GM23338 (cell line): ENCODE measurements around the gene EFNB2. TPM values are rescaled to one million over a fixed set of nuclear protein-coding genes. Genes with fewer than 3 reads are reported as not detected.

ENCODE experiments used
- ATAC-seq: fragments of 200-7000 bp; cut with Tn5 transposase; 3 replicates; pipeline ENCODE4 v1.9.1; 2020
- DNase-seq: peaks from one replicate; pipeline ENCODE4 v3.0.0-alpha.2; 2015; ENCODE audit warnings: low spot score
- H2AFZ ChIP-seq: fragments of 200-600 bp; sonication (generic); 2 replicates; pipeline ENCODE4 v1.8.0; 2016; ENCODE audit warnings: antibody characterized with exemption, mild to moderate bottlenecking, moderate library complexity
- H3F3A ChIP-seq: fragments of 200-600 bp; sonication (generic); replicated peaks from 2 replicates; pipeline ENCODE4 v1.8.0; 2017; ENCODE audit warnings: antibody characterized with exemption, mixed run types, low read depth
- H3K27ac ChIP-seq: fragments of 200-600 bp; sonication (generic); 2 replicates; pipeline ENCODE4 v1.6.1; 2016; ENCODE audit warnings: low read depth
- H3K27me3 ChIP-seq: fragments of 200-600 bp; sonication (generic); 2 replicates; pipeline ENCODE4 v1.8.0; 2016; ENCODE audit warnings: mild to moderate bottlenecking, mixed run types, moderate library complexity; ENCODE audit not compliant: insufficient read depth
- H3K36me3 ChIP-seq: fragments of 200-600 bp; sonication (generic); 2 replicates; pipeline ENCODE4 v1.8.0; 2016; ENCODE audit warnings: mild to moderate bottlenecking; ENCODE audit not compliant: insufficient read depth
- H3K4me1 ChIP-seq: fragments of 200-600 bp; sonication (generic); 2 replicates; pipeline ENCODE4 v1.8.0; 2016; ENCODE audit warnings: mild to moderate bottlenecking, moderate library complexity; ENCODE audit not compliant: insufficient read depth
- H3K4me2 ChIP-seq: fragments of 200-600 bp; sonication (generic); 2 replicates; pipeline ENCODE4 v1.7.1; 2017; ENCODE audit warnings: mixed run types
- H3K4me3 ChIP-seq: fragments of 200-600 bp; sonication (generic); 2 replicates; pipeline ENCODE4 v1.6.1; 2016; ENCODE audit warnings: mixed run types
- H3K79me2 ChIP-seq: fragments of 200-600 bp; sonication (generic); replicated peaks from 2 replicates; pipeline ENCODE4 v1.8.0; 2017; ENCODE audit warnings: mild to moderate bottlenecking; ENCODE audit not compliant: insufficient read depth
- H3K9me2 ChIP-seq: fragments of 200-600 bp; sonication (generic); 2 replicates; pipeline ENCODE4 v1.8.0; 2017; ENCODE audit not compliant: insufficient read depth
- H4K20me1 ChIP-seq: fragments of 200-600 bp; sonication (generic); replicated peaks from 2 replicates; pipeline ENCODE4 v1.8.0; 2017; ENCODE audit warnings: mild to moderate bottlenecking; ENCODE audit not compliant: insufficient read depth
- H3K27ac Mint-ChIP-seq: 2 replicates; pipeline ENCODE4 v1.8.0; 2020; ENCODE audit warnings: inconsistent platforms, mild to moderate bottlenecking, moderate library complexity, mixed read lengths
- H3K27me3 Mint-ChIP-seq: 3 replicates; pipeline ENCODE4 v1.8.0; 2022; ENCODE audit warnings: low read depth, mild to moderate bottlenecking, moderate library complexity, mixed read lengths, inconsistent platforms; ENCODE audit not compliant: insufficient read depth, poor library complexity
- H3K36me3 Mint-ChIP-seq: 3 replicates; pipeline ENCODE4 v1.8.0; 2021; ENCODE audit warnings: low read depth, mild to moderate bottlenecking, inconsistent platforms, moderate library complexity, mixed read lengths
- H3K4me1 Mint-ChIP-seq: 3 replicates; pipeline ENCODE4 v1.8.0; 2020; ENCODE audit warnings: mild to moderate bottlenecking, inconsistent platforms, mixed read lengths
- H3K4me3 Mint-ChIP-seq: 3 replicates; pipeline ENCODE4 v1.8.0; 2021; ENCODE audit warnings: moderate library complexity, mild to moderate bottlenecking, inconsistent platforms, mixed read lengths
- H3K9me3 Mint-ChIP-seq: 3 replicates; pipeline ENCODE4 v1.8.0; 2020; ENCODE audit warnings: moderate library complexity, mild to moderate bottlenecking, inconsistent platforms, mixed read lengths
- CREB1 ChIP-seq: fragments of 250-450 bp; sonication (Bioruptor Pico); IDR thresholded peaks from 2 replicates; pipeline ENCODE4 v1.5.0; 2020; ENCODE audit warnings: low read depth, mild to moderate bottlenecking, moderate library complexity
- EZH2 ChIP-seq: fragments of 200-600 bp; sonication (generic); IDR thresholded peaks from one replicate; pipeline ENCODE4 v1.8.0; 2017; ENCODE audit warnings: antibody characterized with exemption, mild to moderate bottlenecking, low read depth; ENCODE audit not compliant: unreplicated experiment
- NANOG ChIP-seq: IDR thresholded peaks from 2 replicates; pipeline ENCODE4 v1.6.1; 2016; ENCODE audit warnings: antibody characterized with exemption, borderline replicate concordance
- POLR2AphosphoS5 ChIP-seq: IDR thresholded peaks from 2 replicates; pipeline ENCODE4 v1.6.1; 2016; ENCODE audit warnings: antibody characterized with exemption, low read depth
- STAT1 ChIP-seq: IDR thresholded peaks from one replicate; pipeline ENCODE4 v1.6.1; 2016; ENCODE audit warnings: antibody characterized with exemption; ENCODE audit not compliant: unreplicated experiment
- ZNF114 ChIP-seq: fragments of 250-450 bp; sonication (Bioruptor Pico); IDR thresholded peaks from 2 replicates; pipeline ENCODE4 v1.5.0; 2020; ENCODE audit warnings: mild to moderate bottlenecking, moderate library complexity
- ZNF331 ChIP-seq: fragments of 250-450 bp; sonication (Bioruptor Pico); IDR thresholded peaks from 2 replicates; pipeline ENCODE4 v1.5.0; 2020; ENCODE audit warnings: low read depth, mild to moderate bottlenecking, moderate library complexity
- polyA plus RNA-seq: library from polyadenylated mRNA; unstranded; fragments of >200 nt; fragmentation: Nextera tagmentation; extraction: Ambion mirVana; gene quantifications from 2 replicates; pipeline ENCODE4 v1.2.1, GENCODE V29; 2016
- total RNA-seq: library from RNA; depleted of rRNA; stranded (reverse); fragments of >200 nt; shearing (Covaris generic); gene quantifications from 2 replicates; pipeline ENCODE4 v1.2.3, GENCODE V29; 2014
- TF ChIP-seq, protein P1 (sequence below): IDR thresholded peaks from one replicate; pipeline ENCODE4 v1.6.1; 2018; ENCODE audit warnings: antibody characterized with exemption; ENCODE audit not compliant: unreplicated experiment
- TF ChIP-seq, protein P2 (sequence below), 2 experiments: fragments of 200-600 bp in 1 of 2; sonication (generic) in 1 of 2; conservative IDR thresholded peaks; 2 replicates each; pipeline versions ENCODE4 v1.5.1 to v1.6.1; 2016 to 2017; ENCODE audit warnings: antibody characterized with exemption in 2 of 2, low read depth in 2 of 2, mild to moderate bottlenecking in 2 of 2, moderate library complexity in 1 of 2
- TF ChIP-seq, protein P3 (sequence below): fragments of 250-450 bp; sonication (Bioruptor Pico); IDR thresholded peaks from 2 replicates; pipeline ENCODE4 v1.5.0; 2020; ENCODE audit warnings: mild to moderate bottlenecking, moderate library complexity

The EFNB2 gene
- total and polyA plus RNA-seq, 2 experiments from 2014 or later: 5.7 to 10.9 TPM

DNA sequence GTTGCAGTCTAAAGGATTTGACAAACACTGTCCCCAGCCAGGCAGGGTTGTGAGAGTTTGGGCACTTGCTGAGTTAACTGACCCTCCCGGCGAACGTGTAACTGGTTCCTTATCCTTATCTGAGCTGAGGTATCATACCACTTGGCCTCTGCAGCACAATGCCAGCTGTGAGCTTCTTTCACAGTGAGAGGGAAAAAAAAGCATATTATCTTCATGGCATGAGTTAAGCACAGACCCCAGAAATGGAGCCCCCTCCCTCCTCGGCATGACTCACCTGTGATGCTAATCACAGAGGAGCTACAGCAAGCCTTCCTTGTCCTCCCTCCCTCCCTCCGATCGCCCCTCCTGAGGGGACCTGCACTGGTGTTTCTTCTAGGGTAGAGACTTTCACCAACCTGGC, 60.5 kb downstream of the EFNB2 start (continued):
- TF ChIP-seq, protein P1, sequence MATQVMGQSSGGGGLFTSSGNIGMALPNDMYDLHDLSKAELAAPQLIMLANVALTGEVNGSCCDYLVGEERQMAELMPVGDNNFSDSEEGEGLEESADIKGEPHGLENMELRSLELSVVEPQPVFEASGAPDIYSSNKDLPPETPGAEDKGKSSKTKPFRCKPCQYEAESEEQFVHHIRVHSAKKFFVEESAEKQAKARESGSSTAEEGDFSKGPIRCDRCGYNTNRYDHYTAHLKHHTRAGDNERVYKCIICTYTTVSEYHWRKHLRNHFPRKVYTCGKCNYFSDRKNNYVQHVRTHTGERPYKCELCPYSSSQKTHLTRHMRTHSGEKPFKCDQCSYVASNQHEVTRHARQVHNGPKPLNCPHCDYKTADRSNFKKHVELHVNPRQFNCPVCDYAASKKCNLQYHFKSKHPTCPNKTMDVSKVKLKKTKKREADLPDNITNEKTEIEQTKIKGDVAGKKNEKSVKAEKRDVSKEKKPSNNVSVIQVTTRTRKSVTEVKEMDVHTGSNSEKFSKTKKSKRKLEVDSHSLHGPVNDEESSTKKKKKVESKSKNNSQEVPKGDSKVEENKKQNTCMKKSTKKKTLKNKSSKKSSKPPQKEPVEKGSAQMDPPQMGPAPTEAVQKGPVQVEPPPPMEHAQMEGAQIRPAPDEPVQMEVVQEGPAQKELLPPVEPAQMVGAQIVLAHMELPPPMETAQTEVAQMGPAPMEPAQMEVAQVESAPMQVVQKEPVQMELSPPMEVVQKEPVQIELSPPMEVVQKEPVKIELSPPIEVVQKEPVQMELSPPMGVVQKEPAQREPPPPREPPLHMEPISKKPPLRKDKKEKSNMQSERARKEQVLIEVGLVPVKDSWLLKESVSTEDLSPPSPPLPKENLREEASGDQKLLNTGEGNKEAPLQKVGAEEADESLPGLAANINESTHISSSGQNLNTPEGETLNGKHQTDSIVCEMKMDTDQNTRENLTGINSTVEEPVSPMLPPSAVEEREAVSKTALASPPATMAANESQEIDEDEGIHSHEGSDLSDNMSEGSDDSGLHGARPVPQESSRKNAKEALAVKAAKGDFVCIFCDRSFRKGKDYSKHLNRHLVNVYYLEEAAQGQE: no peak
- no peak for TF ChIP-seq EZH2
- TF ChIP-seq, protein P2, sequence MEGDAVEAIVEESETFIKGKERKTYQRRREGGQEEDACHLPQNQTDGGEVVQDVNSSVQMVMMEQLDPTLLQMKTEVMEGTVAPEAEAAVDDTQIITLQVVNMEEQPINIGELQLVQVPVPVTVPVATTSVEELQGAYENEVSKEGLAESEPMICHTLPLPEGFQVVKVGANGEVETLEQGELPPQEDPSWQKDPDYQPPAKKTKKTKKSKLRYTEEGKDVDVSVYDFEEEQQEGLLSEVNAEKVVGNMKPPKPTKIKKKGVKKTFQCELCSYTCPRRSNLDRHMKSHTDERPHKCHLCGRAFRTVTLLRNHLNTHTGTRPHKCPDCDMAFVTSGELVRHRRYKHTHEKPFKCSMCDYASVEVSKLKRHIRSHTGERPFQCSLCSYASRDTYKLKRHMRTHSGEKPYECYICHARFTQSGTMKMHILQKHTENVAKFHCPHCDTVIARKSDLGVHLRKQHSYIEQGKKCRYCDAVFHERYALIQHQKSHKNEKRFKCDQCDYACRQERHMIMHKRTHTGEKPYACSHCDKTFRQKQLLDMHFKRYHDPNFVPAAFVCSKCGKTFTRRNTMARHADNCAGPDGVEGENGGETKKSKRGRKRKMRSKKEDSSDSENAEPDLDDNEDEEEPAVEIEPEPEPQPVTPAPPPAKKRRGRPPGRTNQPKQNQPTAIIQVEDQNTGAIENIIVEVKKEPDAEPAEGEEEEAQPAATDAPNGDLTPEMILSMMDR (conservative IDR thresholded peaks at IDR 0.05; ENCODE audit: low read depth in 2 of 2): no peak
- TF ChIP-seq ZNF331 (CRISPR knock-in tag): no peak
- TF ChIP-seq POLR2AphosphoS5: no peak

DNA sequence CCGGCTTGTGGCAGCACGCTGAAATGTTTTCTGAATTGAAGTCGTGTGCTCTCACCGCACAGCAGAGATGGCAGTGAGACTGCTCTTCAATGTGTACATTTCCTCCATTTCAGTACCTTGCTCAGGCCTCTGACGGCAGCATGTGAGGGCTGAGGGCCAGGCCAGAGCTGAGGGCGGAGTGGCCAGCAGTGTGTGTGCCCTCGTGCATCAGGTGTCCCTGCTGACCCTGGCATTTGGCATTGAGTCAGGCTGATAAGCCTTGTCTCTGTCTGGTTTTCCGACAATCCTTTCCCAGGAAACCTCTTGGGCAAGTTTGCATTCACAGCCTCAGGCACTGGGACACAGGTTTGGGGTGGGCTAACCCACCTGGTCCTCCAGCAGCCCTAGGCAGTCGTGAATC, 62.3 kb downstream of the EFNB2 start:
- no peaks in the 10 kb centered on the region for H3K9me2 ChIP-seq
- Mint-ChIP-seq H3K27ac (no peak overlapping the region), H3K27me3 (no peaks in the 10 kb centered on the region), H3K4me1 (peaks cover 17% of the 10 kb centered on the region), H3K4me3 (no peak overlapping the region), H3K9me3 (no peaks in the 10 kb centered on the region), H3K36me3 (no peaks in the 10 kb centered on the region)
- H3K4me3 ChIP-seq: no peak overlapping the region
- ATAC-seq (no peak; the same call in 2 of the 3 replicates), DNase-seq (no peak)
- H3F3A ChIP-seq: no peaks in the 10 kb centered on the region
- no peak overlapping the region for H3K4me2 ChIP-seq
- no peaks in the 10 kb centered on the region for H3K36me3 ChIP-seq
- H2AFZ ChIP-seq: no peak overlapping the region; the same call in none of the 2 replicates
- no peak overlapping the region for H3K27ac ChIP-seq
- H3K79me2 ChIP-seq: no peaks in the 10 kb centered on the region
- H4K20me1 ChIP-seq: no peaks in the 10 kb centered on the region
- H3K4me1 ChIP-seq: peaks cover 15% of the 10 kb centered on the region
- no peaks in the 10 kb centered on the region for H3K27me3 ChIP-seq
- TF ChIP-seq ZNF114 (CRISPR knock-in tag): no peak
- no peak for TF ChIP-seq CREB1 (CRISPR knock-in tag)
- TF ChIP-seq ZNF331 (CRISPR knock-in tag): no peak
- TF ChIP-seq EZH2: no peak
- no peak for TF ChIP-seq NANOG
- TF ChIP-seq STAT1: no peak
- TF ChIP-seq, protein P1: no peak
- TF ChIP-seq, protein P3, sequence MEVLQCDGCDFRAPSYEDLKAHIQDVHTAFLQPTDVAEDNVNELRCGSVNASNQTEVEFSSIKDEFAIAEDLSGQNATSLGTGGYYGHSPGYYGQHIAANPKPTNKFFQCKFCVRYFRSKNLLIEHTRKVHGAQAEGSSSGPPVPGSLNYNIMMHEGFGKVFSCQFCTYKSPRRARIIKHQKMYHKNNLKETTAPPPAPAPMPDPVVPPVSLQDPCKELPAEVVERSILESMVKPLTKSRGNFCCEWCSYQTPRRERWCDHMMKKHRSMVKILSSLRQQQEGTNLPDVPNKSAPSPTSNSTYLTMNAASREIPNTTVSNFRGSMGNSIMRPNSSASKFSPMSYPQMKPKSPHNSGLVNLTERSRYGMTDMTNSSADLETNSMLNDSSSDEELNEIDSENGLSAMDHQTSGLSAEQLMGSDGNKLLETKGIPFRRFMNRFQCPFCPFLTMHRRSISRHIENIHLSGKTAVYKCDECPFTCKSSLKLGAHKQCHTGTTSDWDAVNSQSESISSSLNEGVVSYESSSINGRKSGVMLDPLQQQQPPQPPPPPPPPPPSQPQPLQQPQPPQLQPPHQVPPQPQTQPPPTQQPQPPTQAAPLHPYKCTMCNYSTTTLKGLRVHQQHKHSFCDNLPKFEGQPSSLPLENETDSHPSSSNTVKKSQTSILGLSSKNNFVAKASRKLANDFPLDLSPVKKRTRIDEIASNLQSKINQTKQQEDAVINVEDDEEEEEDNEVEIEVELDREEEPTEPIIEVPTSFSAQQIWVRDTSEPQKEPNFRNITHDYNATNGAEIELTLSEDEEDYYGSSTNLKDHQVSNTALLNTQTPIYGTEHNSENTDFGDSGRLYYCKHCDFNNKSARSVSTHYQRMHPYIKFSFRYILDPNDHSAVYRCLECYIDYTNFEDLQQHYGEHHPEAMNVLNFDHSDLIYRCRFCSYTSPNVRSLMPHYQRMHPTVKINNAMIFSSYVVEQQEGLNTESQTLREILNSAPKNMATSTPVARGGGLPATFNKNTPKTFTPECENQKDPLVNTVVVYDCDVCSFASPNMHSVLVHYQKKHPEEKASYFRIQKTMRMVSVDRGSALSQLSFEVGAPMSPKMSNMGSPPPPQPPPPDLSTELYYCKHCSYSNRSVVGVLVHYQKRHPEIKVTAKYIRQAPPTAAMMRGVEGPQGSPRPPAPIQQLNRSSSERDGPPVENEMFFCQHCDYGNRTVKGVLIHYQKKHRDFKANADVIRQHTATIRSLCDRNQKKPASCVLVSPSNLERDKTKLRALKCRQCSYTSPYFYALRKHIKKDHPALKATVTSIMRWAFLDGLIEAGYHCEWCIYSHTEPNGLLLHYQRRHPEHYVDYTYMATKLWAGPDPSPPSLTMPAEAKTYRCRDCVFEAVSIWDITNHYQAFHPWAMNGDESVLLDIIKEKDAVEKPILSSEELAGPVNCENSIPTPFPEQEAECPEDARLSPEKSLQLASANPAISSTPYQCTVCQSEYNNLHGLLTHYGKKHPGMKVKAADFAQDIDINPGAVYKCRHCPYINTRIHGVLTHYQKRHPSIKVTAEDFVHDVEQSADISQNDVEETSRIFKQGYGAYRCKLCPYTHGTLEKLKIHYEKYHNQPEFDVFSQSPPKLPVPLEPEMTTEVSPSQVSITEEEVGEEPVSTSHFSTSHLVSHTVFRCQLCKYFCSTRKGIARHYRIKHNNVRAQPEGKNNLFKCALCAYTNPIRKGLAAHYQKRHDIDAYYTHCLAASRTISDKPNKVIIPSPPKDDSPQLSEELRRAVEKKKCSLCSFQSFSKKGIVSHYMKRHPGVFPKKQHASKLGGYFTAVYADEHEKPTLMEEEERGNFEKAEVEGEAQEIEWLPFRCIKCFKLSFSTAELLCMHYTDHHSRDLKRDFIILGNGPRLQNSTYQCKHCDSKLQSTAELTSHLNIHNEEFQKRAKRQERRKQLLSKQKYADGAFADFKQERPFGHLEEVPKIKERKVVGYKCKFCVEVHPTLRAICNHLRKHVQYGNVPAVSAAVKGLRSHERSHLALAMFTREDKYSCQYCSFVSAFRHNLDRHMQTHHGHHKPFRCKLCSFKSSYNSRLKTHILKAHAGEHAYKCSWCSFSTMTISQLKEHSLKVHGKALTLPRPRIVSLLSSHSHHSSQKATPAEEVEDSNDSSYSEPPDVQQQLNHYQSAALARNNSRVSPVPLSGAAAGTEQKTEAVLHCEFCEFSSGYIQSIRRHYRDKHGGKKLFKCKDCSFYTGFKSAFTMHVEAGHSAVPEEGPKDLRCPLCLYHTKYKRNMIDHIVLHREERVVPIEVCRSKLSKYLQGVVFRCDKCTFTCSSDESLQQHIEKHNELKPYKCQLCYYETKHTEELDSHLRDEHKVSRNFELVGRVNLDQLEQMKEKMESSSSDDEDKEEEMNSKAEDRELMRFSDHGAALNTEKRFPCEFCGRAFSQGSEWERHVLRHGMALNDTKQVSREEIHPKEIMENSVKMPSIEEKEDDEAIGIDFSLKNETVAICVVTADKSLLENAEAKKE (CRISPR knock-in tag): no peak
